AG04449 (cell line): Measurements from ENCODE around the gene PARD3B.

ENCODE experiments used
- CTCF ChIA-PET: fragments of 350-600 bp; formaldehyde crosslinking; extraction: SDS; loops from one replicate; lab custom pipeline; 2021; ENCODE audit warnings: antibody characterized with exemption; lab: Yijun Ruan, JAX
- POLR2A ChIA-PET: fragments of 400-600, 350-600 bp; formaldehyde crosslinking; extraction: SDS; loops from one replicate; lab custom pipeline; 2020; ENCODE audit warnings: antibody characterized with exemption, inconsistent platforms; lab: Yijun Ruan, JAX
- DNase-seq: peaks from one replicate; pipeline ENCODE4 v3.0.0-alpha.2; 2010; ENCODE audit warnings: low read depth, low spot score
- H3K4me3 ChIP-seq: 2 replicates; pipeline ENCODE4 v1.5.1; 2011; ENCODE audit warnings: low read depth, mild to moderate bottlenecking, control low read depth, low read length
- CTCF ChIP-seq: IDR thresholded peaks from one replicate; pipeline ENCODE4 v1.5.1; 2011; ENCODE audit warnings: mild to moderate bottlenecking, moderate library complexity, low read length, control low read depth, inconsistent platforms; ENCODE audit not compliant: insufficient read depth; ENCODE audit errors: missing control alignments

Gene PARD3B

GRCh38 chr2:204749319-204749718 lies 204.0 kb downstream of the PARD3B start:
- H3K4me3 ChIP-seq, result no peak overlapping the region
- no peak for TF ChIP-seq CTCF
- DNase-seq, result peak; percentile 24
- ChIA-PET CTCF (no interaction called here), POLR2A (no interaction called here)

- CTCF ChIA-PET, result no interaction called here
- POLR2A ChIA-PET, result no interaction called here
- no peak overlapping the region for H3K4me3 ChIP-seq
- DNase-seq, result no peak
- no peak for TF ChIP-seq CTCF
Measured at GRCh38 chr2:204750389-204750788, 205.1 kb downstream of the PARD3B start.

- DNase-seq, result no peak
- ChIA-PET CTCF (no interaction called here), POLR2A (no interaction called here)
- TF ChIP-seq CTCF, result no peak
- H3K4me3 ChIP-seq, result no peak overlapping the region
Measured at GRCh38 chr2:204751472-204751871, 206.2 kb downstream of the PARD3B start.

GRCh38 chr2:204753841-204754240 lies 208.6 kb downstream of the PARD3B start:
- TF ChIP-seq CTCF, result no peak
- no peak overlapping the region for H3K4me3 ChIP-seq
- ChIA-PET CTCF (no interaction called here), POLR2A (no interaction called here)
- no peak for DNase-seq

GRCh38 chr2:204754898-204755297 lies 209.6 kb downstream of the PARD3B start:
- H3K4me3 ChIP-seq, result no peak overlapping the region
- TF ChIP-seq CTCF, result no peak
- DNase-seq, result no peak
- CTCF ChIA-PET, result interaction anchor here (1.4 to 1.5 kb wide), 2 partner anchors 70 to 924 kb away, joined by 3 to 5 read pairs; no protein-coding TSS in a partner anchor
- POLR2A ChIA-PET, result no interaction called here

- ChIA-PET POLR2A (no interaction called here), CTCF (no interaction called here)
- H3K4me3 ChIP-seq, result no peak overlapping the region
- no peak for DNase-seq
- TF ChIP-seq CTCF, result no peak
Measured at GRCh38 chr2:204763974-204764703, 218.9 kb downstream of the PARD3B start.
